ENCODE results near the gene LDLRAD3.

- TF ChIP-seq CTCF (IDR thresholded peaks at IDR 0.05) = no peak
- TF ChIP-seq EP300 (IDR thresholded peaks at IDR 0.05; ENCODE audit: low read depth) = no peak
- no peak for TF ChIP-seq POLR2A (IDR thresholded peaks at IDR 0.05)
Observed at GRCh38 chr11:36060926-36061325, 117.1 kb downstream of the LDLRAD3 start.
